ENCODE data around the gene ALDH8A1. TPM values are rescaled to one million over a fixed set of nuclear protein-coding genes. Genes with fewer than 3 reads are reported as not detected.

ALDH8A1 gene
- total RNA-seq, 1 experiment from 2014 or later, result 0.03 TPM

GRCh38 chr6:134951494-134952263 is 1.8 kb upstream of the ALDH8A1 start:
- no peak for DNase-seq (ENCODE audit: low read depth)

DNA sequence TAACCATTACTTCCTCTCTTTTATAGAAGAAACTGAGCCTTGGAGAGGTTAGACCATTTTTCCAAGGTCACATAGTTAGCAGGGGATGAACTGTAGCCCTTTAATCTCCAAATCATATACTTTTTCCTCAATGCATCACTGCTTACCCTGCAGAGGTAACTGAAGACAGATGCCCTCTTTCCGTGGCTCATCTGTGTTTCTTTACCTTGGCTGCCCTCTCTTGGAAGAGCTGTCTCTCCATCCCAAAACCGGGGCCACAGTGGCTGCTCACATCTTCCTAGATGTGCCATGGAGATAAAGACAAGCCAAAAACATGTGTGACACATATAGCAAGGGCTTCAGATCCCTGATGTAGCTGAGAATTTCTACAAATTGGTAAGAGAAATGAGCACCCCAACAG is 581 bp upstream of the ALDH8A1 start:
- no peak for DNase-seq (ENCODE audit: low read depth)

DNA sequence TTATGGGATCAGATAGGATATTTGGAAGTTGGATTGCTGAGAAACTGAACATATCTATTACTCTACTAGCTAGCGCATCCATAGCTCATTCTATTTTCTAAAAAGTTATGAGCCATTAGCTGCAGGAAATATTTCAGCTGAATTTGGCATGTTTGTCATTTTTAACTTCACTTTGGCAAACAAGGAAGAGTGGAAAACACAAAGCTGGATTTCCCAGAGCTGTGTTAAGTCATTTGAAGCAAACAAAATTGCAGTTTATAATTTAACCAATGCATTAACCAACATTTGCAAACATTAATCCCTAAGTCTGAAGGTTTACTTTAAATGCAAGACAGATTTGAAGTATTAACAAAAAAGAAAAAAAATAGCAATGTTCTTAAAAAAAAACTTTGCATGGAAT is 1.2 kb downstream of the ALDH8A1 start:
- no peak for DNase-seq (ENCODE audit: low read depth)

- DNase-seq (ENCODE audit: low read depth), result no peak
Measured at GRCh38 chr6:134948142-134948541, 1.8 kb downstream of the ALDH8A1 start.

DNA sequence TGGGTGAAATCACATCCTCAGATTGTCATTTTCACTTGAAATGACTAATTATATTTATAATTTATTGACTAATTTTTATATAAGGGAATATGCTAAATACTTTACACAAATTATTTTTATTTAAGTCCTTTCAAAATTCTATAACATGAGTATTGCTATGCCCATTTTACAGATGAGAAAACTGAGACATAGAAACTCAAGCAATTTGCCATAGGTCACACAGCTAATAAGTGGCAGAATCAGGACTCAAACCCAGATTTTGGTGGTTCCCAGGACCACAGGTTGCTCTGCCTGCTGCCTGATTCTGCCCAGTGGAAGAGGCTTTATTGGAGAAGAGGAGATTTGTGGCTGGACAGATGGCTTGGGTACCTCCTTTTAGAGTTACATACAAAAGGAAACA is 4.9 kb downstream of the ALDH8A1 start:
- no peak for DNase-seq (ENCODE audit: low read depth)

GRCh38 chr6:134943522-134944111 is 6.3 kb downstream of the ALDH8A1 start:
- no peak for DNase-seq (ENCODE audit: low read depth)

- DNase-seq (ENCODE audit: low read depth), result no peak
Measured at GRCh38 chr6:134938896-134939295, 11.0 kb downstream of the ALDH8A1 start.

DNA sequence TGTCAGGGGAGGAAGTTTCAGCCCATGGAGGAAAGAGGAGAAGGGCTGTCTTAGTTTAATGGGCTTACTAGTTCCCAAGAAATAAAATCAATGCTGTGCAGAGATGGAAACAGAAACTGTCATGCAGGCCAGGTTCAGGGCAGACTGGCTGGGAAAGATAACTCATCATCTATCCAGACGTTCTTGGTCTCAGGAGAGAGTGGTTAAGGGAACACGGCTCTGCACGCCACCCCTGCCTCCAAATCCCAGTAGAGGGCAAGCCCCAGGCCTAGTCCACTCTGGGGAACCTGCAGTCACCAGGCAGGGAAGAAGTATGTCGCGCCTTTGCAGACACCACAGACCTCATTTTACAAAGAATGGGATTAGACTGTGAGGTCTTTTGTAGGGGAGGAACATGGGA is 12.5 kb downstream of the ALDH8A1 start:
- DNase-seq (ENCODE audit: low read depth), result no peak

GRCh38 chr6:134936931-134937330 is 13.0 kb downstream of the ALDH8A1 start:
- peak; percentile 45 for DNase-seq (ENCODE audit: low read depth)

- no peak for DNase-seq (ENCODE audit: low read depth)
Measured at GRCh38 chr6:134936476-134936875, 13.4 kb downstream of the ALDH8A1 start.

DNA sequence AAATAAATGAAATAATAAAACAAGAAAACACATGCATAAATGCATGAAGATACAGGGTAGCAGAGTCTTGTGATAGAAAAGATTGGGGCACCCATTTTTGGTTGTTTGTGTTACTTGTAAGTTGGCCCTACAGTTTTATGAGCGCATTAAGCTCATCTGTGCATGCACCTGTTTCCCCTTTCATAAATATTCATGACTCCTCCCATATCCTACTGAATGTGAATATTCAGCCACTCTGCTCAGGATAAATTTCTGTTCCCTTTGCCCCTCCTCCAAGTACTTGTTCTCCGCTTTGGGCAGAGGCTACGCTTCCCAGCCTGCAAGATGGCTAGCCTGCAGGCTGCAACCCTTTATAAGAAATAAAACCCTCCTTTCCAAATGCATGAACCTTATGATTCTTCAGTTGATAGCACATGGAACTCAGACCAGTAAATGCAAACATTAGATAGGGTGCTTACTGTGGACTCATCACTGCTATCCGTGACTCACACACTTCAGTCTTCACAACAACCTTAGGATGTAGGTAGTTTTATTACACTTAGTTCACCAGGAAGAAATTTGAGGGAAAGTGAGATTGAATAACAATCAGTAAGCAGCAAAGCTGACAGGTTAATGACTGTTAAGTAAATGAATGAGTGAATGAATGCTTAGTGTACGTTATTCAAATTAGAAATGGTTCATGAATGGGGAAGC is 15.0 kb downstream of the ALDH8A1 start:
- no peak for DNase-seq (ENCODE audit: low read depth)

DNA sequence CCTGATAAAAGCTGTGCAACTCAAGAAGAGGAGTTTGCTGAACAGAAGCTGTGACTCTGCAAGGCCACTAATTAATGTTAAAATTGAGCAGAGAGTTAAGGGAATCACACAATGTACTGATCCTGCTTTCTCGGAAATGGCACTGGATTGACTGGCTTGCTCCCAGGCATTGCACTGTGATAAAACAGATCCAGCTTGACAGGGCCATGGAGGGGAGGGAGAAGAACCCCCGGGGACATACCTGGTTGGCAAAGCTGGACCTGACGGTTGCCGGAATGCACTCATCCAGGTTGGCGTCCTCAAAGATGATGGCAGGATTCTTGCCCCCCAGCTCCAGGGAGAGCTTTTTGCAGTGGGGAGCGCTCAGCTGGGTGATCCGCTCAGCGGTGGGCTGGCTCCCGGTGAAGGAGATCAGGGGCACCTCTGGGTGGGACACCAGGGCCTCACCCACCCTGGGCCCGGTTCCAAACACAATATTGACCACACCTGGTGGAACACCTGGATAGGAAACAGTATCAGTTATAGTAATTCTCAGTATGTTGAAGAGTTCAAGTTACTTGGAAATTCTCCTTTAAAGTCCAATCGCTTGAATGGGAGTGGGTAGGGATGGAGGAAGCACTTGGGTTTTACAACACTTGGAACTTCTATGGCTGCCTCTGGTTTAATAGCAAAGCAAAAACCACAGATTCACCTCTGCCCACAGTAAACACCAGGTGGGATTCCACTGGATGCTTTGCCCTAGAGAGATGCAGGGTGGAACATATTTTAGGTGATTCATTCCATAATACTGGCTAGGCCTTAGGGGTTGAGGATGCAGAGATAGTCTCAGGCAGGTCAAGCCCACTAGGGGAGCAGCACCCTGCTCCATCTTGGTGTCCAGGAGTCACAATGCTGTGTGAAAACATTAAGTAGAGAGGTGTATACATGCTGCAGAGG is 17.1 kb downstream of the ALDH8A1 start:
- DNase-seq (ENCODE audit: low read depth), result no peak

- no peak for DNase-seq (ENCODE audit: low read depth)
Measured at GRCh38 chr6:134932098-134932497, 17.8 kb downstream of the ALDH8A1 start.

- no peak for DNase-seq (ENCODE audit: low read depth)
Measured at GRCh38 chr6:134930463-134930862, 19.4 kb downstream of the ALDH8A1 start.

- DNase-seq (ENCODE audit: low read depth), result no peak
Measured at GRCh38 chr6:134928151-134928900, 21.6 kb downstream of the ALDH8A1 start.

- peak; percentile 29 for DNase-seq (ENCODE audit: low read depth)
Measured at GRCh38 chr6:134925800-134926199, 24.1 kb downstream of the ALDH8A1 start.

- no peak for DNase-seq (ENCODE audit: low read depth)
Measured at GRCh38 chr6:134921721-134922261, 28.1 kb downstream of the ALDH8A1 start.

DNA sequence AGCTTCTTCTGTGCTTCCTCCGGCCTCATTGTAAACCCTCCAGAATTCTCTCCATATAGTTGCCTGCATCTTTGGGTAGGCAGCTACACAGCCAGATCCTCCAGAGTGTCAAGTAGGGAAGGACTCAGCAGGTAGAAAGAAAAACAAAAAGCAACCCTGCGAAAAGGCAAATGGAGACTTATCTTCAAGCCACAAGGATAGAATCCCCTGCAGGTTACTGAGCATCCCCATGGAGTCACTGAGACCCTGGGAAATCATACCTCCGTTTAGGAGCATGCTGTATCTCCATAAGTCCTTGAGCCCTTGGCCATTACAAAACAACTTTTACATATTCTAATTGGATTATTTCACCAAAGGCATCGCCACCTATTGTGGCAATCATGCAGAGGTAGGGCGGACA is 28.6 kb downstream of the ALDH8A1 start:
- no peak for DNase-seq (ENCODE audit: low read depth)

DNA sequence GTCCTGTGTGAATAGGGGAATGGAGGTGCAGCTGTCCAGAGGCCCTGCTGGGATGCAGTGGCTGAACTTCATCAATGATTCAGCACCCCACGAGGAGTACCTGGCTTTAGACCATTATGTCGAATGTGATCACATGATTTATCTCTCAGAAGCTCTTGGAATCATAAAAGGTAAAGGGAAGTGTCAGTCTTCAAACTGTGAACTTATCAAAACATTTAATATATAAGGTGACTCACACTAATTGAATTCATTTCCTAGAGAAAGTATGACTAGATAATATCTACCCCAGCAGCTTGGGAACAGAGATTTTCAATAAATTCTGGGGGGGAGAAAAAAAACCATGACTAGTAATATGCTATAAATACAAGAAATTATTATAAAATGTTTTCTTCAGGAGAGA is 29.5 kb downstream of the ALDH8A1 start:
- no peak for DNase-seq (ENCODE audit: low read depth)

DNA sequence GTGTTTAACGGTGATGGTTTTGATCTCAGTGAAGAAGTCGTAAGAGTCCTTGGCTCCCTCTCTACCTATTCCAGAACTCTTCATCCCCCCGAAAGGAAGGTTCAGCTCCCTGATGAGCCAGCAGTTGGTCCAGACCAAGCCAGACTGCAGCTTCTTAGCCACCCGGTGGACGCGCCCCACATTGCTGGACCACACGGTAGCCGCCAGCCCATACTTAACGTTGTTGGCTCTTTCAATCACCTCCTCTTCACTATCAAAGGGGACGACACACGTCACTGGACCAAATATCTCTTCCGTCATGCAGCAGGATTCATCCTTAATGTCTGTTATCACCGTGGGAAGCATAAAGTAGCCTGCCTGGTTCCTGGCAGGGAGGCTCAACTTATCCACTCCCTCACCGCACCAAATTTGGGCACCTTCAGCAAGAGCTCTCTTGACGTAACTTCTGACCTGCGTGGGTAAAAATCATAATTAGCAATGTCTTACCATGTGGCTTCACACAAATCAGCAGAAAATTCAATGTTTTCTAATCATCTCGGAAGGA is 31.4 kb downstream of the ALDH8A1 start:
- no peak for DNase-seq (ENCODE audit: low read depth)
